GM21723 (cell line): ENCODE results near the gene SEZ6L2.
"Not testable (repeated sequence)": the region's sequence is repeated elsewhere in the genome, so short reads cannot be mapped to it uniquely, and the experiment has no call there.

ENCODE experiments used
- ATAC-seq: cut with Tn5 transposase; IDR thresholded peaks from one replicate; pipeline ENCODE4 v1.9.1; 2021; ENCODE audit warnings: mild to moderate bottlenecking, moderate library complexity; ENCODE audit not compliant: unreplicated experiment

The SEZ6L2 gene

DNA sequence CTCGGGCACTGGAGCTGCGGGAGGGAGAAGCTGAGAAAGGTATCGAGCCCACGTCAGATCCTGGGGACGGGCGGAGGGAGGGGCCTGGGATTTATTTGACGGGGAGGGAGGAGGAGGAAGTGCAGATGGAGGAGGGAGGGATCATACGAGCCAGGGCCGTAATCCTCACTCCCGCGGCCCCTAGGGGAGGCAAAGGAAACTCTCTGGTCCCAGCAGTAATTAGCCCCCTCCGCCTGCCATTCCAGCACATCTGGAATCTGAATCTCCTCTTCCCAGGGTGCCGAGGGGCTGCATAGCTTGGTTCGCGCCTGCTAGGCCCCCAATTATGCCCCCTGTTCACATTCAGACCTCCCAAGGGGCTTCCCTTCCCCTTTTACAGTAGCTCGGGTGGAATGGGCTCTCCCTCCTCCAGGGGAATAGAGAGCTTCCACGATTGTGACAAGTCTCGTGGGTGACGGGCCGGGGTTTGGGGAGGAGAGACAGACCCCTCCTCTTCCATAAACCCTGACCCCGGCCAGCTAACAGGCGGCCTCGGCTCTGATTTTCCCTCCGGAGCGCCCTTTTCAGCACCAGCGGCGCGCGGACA lies at the start of gene SEZ6L2:
TSS of gene SEZ6L2 (minus strand) at position 35 of the 586 bp plus-strand sequence. CDS start 531 bp downstream, outside the sequence.
- no peak for ATAC-seq

DNA sequence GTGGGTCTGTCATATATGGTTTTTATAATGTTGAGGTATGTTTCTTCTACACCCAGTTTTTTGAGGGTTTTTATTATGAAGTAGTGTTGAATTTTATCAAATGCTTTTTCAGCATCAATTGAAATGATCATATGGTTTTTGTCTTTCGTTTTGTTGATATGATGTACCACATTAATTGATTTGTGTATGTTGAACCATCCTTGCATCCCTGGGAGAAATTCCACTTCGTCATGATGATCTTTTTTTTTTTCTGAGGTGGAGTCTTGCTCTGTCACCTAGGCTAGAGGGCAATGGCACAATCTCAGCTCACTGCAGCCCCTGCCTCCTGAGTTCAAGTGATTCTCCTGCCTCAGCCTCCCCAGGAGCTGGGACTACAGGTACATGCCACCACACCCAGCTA lies 48.5 kb upstream of the SEZ6L2 start:
- ATAC-seq, result no peak

DNA sequence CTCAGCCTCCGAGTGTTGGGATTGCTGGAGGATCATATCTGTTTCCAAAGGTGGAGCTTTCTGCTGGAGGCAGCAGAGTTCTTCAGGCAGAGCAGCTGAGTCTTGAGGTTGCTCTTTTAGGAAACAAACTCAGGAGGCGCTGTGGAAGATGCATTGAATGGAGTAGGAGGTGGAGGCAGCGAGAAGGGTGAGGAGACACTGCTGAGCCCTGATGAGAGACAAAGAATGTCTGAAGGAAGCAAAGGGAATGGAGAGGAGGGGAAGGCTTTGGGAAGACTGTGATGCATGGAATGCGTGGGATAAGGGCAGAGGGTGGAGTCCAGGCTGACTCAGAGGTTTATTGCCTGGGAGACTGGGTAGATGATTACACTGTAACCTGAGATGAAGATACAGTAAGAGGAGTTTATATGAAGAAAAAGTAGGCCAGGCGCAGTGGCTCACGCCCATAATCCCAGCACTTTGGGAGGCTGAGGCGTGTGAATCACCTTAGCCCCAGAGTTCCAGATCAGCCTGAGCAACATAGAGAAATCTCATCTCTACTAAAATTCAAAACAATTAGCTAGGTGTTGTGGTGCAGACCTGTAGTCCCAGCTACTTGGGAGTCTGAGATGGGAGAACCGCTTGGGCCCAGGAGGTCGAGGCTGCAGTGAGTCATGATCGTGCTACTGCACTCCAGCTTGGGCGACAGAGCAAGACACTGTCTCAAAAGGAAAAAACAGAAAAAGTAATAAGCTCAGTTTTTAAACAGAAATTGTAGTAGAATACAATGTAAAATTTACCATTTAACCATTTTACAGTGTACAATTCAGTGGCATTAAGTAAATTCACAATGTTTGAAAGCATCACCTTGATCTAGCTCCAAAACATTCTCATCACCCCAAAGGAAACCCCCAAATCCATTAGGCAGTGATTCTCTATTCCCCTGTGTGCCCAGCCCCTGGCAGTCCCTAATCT lies 44.8 kb upstream of the SEZ6L2 start:
- ATAC-seq, result no peak

DNA sequence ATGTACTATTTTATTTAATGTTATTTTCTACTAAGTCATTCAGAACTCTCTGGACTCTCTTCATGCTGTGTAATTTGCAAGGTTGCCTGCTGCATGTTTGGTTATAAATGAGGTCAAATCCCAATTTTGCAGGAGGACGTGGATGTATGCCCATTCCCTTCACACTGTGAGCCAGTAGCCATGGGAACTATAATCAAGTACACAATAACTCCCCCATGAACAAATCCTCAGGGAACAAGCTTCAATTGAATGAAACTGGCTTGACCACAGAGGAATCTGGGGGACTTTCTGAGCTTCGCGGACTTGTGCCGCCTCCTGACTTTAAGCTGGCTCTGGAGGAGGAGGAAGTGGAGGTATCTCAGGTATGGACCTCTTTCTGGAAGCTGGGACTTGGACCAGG lies 41.3 kb upstream of the SEZ6L2 start:
- no peak for ATAC-seq

DNA sequence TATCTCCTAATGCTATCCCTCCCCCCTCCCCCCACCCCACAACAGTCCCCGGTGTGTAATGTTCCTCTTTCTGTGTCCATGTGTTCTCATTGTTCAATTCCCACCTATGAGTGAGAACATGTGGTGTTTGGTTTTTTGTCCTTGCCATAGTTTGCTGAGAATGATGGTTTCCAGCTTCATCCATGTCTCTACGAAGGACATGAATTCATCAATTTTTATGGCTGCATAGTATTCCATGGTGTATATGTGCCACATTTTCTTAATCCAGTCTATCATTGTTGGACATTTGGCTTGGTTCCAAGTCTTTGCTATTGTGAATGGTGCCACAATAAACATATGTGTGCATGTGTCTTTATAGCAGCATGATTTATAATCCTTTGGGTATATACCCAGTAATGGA lies 32.4 kb upstream of the SEZ6L2 start:
- not testable (repeated sequence) for ATAC-seq

DNA sequence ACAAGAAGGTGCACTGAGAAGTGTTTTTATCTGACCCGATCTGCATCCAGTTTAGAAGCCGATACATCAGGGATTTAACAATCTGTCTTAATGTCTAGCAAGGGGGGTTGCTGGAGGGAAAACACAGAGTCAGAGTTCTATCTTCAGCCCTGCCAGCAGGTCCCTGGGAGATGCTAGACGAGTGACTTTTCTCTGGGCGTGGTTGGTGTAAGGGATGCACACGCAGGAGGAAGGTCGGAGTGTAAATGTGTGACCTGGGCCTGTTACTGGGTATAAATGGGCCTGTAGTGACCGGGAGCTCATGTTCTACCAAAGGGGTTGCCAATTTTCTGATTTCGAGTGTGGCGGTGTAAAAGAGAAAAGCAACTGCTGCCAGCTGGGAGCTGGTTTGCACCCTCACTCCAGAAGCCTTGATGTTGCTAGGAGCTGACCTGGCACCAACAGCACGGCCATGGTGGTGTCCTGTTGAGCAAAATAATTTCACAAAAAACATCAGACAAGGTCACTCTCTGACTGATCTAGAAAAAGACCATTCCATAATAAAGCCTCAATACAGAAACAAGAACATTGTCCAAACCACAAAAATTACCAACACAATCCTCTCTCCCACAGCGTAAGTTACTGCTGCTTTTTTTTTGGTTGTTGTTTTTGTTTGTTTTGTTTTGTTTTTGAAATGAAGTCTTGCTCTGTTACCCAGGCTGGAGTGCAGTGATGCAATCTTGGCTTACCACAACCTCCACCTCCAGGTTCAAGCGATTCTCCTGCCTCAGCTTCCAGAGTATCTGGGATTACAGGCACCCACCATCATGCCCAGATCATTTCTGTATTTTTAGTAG lies 27.9 kb upstream of the SEZ6L2 start:
- no peak for ATAC-seq

DNA sequence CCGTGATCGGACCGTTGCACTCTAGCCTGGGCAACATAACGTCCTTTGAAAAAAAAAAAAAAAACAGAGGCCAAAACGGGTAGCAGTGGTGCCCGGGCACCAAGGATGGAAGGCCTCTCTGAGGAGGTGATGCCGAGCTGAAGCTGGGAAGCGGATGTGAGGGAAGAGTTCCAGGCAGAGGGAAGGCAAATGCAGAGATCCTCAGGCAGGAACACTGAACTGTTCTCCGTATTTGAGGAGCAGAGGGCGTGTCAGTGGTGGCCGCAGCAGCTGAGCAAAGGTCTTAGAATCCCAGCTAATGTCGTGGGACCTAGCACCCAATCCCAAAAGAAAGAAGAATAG lies 27.3 kb upstream of the SEZ6L2 start:
- peak; percentile 6 for ATAC-seq

DNA sequence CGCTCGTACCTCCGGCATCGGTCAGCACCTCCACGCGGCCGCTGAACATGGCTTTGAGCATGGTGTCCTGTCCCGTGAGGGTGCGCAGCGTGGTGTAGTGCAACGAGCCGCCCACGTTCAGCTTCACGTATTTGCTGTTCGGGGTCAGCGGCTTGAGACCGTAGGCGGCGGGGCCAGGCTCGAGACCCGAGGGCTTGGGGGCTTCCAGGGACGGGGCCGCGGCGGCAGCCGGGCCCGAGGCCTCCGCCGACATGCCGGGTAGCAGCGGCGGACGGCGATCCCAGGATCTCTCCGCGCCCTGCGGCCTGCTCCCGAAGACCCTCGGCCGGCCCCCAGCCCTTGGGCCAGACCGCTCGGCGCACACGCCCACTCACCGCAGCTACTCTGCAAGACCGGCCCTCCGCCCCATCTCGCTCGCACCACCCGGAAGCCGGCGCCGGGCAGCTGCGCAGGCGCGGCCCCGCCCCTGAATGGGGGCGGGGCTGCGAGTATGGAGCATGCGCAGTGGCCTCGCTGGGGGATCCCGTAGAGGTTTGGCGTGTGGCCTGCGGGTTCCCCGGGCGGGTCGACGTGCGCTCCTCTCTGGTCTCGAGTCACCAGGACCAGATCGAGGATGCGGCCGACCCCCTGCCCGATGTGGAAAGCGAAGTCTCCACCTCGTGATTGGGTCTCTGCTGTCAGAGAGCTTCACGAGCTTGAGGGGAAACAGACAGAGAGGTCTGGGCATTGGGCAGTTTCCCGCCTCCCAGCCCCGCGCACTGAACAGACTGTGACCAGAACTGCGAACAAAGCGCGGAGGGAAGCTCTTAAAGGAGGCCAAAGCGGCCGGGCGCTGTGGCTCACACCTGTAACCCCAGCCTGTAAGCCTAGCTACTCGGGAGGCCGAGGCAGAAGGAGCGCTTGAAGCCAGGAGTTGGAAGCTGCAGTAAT lies 26.7 kb upstream of the SEZ6L2 start, which contains the start of gene KCTD13:
TSS of gene KCTD13 (minus strand) at position 446 of the 930 bp plus-strand sequence. CDS start at position 253, 193 bp downstream.
- ATAC-seq, result peak; percentile 82

DNA sequence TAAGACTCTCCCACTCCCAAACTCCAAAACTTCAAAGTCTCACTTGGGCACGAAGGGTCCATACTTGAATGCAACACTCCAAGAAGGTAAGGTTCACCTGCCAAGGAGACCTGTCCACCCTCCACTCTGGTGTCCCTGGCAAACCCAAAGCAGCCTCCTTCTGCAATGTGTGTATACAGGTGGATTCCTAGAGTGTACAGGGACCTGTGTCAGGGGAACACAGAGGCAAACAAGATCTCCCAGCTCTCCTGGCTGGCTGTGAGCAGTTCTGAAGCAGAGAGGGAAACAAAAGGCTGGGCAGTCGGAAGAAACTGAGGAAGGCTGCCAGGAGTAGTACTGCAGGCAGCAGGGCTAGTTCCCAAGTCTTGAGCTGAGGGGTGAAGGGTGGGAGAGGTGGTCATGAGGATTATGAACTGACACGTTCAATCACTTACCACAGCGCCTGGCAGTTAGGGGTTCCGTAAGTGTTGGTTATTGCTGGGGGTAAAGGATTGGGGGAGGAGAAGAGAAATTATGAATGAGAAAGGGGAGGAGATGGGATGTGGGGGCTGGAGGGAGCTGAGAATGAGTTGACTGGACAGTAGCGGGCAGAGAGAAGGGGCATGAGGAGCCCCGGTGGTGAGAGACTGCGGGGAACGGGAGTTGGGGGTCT lies 25.9 kb upstream of the SEZ6L2 start:
- no peak for ATAC-seq

DNA sequence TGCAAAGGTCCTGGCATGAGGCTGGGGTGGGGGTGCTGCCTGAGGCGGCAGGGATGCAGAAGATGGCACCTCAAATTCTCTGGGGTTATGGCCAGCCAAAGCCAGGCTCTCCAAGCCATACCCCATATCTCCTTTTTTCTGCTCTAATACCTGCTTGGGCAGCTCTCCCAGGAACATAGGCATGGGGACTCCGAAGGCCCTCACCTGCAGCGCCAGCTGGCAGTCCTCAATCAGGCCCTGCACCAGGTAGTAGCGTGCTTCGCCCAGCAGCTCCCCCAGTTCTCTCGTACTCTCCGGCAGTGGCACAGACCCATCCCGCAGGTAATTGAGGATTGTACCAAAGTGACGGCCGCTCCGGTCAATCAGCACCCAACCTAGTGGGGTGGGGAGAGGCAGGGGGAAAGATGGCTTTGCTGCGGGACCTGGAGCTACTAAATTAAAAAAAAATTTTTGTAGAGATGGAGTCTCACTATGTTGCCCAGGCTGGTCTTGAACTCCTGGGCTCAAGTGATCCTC lies 23.7 kb upstream of the SEZ6L2 start:
- ATAC-seq, result no peak

DNA sequence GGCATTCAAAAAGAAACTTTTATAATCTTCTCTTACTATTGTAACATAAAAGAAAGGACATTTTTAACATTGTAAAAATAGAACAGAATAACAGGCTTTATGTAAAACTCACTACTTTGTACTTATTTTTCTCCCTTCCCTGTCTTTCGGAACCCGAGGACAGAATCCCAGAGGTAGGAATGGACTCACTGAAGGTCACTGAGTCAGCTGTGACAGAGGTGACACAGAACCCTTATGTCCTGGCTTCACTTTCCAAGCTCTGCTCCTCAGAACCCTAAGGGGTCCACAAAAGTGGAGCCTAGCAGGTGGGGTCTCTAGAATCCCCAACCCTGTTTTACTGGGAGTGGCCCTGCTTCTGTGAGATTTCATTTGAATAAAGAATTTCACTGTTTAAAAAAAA lies 23.0 kb upstream of the SEZ6L2 start:
- ATAC-seq, result no peak

DNA sequence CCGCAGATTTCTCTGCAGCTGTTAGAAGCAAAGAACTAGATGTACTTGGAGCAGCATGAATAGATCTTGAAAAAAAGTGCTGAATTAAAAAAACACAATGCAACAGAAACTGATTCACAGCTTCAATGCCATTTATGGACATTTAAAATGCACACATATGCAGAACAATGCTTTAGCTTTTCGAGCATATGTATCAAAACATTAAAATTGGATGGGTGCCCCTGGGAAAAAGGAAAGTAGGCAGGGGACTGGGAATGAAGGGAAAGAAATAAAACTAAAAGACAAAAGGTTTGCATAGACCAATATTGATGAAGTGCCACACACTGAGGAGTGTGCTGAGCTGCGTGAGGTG lies 21.7 kb upstream of the SEZ6L2 start:
- ATAC-seq, result no peak

DNA sequence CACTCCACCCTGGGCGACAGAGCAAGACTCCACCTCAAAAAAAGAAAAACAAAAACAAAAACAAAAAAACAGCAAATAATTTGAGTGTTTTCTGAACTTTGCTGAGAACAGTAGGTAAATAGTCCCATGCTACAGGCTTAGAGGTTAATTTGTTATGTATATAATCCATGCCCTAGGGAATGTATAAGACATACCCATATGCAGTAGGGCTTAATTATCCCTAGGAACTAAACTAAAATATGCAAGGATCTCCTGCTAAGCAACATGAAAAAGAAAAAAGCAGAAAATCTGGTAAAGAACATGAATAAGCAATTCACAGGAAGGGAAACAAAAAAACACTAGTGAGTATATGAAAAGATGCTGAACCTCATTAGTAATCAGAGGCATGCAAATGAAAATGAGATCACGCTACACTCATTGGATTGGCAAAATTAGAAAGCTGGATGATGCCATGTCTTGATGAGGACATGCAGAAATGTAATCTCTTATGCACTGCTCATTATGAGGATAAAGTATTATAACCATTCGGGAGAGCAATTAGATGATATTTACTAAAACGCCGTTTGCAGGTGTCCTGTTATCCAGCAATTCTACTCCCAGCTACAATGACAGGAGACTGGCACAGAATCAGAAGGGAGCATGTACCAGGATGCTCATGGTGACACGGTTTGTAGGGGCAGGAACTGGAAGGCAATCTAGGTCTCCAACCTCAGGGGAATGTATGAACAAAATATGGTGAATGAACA lies 21.1 kb upstream of the SEZ6L2 start:
- ATAC-seq, result no peak

DNA sequence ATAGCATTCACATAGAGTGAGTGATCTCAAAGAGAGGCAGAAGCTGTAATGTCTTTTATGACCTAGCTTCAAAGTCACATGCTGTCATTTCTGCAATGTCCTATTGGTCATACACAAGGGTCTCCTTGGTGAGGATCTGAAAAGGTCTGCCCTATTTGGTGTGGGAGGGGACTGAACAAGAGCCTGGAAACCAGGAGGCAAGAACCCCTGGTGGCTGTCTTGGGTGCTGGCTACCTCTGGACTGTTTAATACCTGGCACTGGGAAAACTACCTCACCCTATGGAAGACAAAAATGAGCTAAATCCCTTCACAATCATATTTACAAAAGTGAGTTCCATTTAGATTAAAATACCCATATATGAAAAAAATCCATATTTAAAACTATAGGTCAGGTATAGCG lies 17.6 kb upstream of the SEZ6L2 start:
- ATAC-seq, result no peak

DNA sequence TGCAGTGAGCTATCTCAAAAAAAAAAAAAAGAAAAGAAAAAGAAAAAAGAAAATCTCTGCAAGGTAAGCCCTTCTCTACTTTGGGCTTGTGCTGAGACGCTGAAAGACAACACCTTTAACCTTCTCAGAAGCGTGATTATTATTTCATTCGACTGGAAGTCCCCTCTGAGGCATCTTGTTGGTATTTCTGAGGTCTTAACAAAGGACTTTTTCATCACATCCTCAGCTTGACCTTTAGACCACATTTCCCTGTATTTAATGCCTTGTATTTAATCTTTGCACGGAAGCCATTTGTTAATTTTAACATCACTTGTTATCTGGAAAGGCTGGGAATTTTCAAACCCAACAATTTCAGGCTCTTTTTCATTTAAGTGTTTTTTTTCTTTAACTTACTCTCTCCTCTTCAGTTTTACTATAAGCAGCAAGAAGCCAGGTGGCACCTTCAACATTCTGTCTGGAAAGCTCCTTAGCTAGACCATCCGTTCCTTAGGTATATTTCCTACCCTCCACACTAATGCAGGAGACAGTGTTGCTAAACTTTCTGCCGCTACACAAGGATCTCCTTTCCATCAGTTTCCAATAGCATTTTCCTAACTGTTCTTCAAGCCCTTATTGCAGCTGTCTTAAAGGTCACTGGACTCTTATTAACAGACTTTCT lies 16.4 kb upstream of the SEZ6L2 start:
- no peak for ATAC-seq

DNA sequence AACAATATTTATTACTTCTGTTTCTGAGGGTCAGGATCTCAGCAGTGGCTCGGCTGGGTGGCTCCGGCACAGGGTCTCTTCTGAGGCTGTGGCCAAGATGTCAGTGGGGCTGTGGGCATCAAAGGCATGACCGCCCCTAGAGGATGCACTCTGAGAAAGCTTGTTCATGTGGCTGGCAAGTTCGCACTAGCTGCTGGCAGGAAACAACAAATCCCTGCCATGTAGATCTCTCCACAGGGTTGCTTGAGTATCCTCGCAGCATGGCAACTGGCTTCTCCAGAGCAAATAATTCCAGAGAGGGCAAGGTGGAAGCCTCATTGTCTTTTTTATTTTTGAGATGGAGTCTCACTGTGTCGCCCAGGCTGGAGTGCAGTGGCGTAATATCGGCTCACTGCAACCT lies 14.2 kb upstream of the SEZ6L2 start:
- no peak for ATAC-seq

DNA sequence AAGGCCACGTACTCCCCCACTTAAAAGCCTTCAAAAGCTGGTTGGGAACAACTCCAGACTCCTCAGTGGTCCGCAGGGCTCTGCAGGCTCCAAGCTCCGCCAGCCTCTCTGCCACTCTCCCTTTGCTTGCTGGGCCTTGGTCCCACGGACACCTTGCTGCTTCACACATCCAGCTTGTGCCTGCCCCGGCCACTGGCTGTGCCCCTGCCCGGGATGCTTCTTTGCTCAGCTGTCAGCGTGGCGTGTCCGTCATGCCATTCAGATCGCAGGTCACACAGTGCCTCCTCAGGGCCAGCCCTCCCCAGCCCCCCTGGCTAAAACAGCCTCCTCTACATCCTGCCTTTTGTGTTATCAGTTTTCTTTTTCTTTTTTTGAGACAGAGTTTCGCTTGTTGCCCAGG lies 12.7 kb upstream of the SEZ6L2 start:
- ATAC-seq, result no peak

DNA sequence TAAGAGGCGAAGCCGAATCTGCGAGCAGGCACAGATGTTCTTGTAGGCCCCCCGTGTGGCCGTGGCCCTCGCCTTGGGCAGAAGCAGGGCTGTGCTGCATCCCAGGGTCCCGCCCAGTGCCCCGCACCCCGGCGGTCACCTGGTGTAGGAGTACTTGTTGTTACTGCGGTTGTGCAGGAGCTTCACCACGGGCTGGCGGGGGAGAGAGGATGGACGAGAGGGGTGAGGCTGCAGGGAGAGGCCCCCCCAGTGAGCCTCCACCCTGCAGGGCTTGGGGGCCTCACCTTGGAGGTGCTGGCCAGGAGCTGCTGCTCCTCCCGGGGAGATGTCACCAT lies 12.3 kb upstream of the SEZ6L2 start:
- ATAC-seq, result no peak
